ENCODE measurements around the gene NDST4. TPM values are rescaled to one million over a fixed set of nuclear protein-coding genes. Genes with fewer than 3 reads are reported as not detected.

Gene NDST4
- total RNA-seq, 1 experiment from 2014 or later = not detected

DNA sequence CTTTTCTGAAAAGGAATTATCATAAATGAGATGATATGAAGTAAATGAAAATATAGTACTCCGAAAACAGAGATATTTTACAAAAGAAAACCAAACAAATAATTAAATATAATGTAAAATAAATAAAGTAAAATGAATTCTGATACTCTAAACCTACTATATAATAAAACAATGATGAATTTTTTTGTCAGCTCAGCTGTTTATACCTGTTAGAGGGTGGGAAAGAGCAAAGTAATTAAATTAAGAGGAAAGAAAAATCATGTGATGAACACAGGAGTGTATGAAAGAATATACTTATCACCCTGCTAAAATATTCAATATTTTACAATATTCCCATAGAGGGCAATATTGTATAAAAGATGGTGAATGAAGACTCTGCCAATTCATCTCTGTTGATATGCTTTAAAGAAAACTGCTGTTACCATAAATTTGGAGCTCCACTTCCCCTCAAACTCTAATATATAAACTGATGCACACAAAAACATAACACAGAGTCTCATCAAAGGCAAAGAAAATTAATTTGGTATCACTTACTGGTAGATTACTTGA, 6.5 kb upstream of the NDST4 start:
- Histone ChIP-seq H3K14ac (ENCODE audit: insufficient read depth, low read length) (no peak overlapping the region), H4K20me1 (ENCODE audit: control insufficient read depth, insufficient read depth, insufficient read length) (no peaks in the 10 kb centered on the region), H2BK5ac (ENCODE audit: insufficient read length, low read length) (no peak overlapping the region), H4K5ac (ENCODE audit: insufficient read length, low read depth, low read length) (no peak overlapping the region), H3T11ph (ENCODE audit: low read length) (no peak overlapping the region), H4K91ac (ENCODE audit: insufficient read length, low read depth, low read length) (no peak overlapping the region), H3K4me2 (ENCODE audit: insufficient read depth, insufficient read length, low read length) (no peak overlapping the region), H2AK5ac (ENCODE audit: insufficient read length, low read length) (no peak overlapping the region), H3K4me1 (ENCODE audit: insufficient read depth, low read length) (no peaks in the 10 kb centered on the region), H3K27ac (ENCODE audit: insufficient read length, low read depth, low read length) (no peak overlapping the region), H3K56ac (ENCODE audit: insufficient read length, low read depth, low read length) (no peak overlapping the region), H3K9me3 (ENCODE audit: control insufficient read depth, low read depth, low read length) (no peaks in the 10 kb centered on the region), H2AFZ (ENCODE audit: low read length) (no peak overlapping the region), H3K27me3 (ENCODE audit: insufficient read depth, low read length) (no peaks in the 10 kb centered on the region), H3K79me2 (ENCODE audit: insufficient read depth, low read length) (no peaks in the 10 kb centered on the region), H2BK15ac (ENCODE audit: low read depth, low read length) (no peak overlapping the region), H3K23ac (ENCODE audit: insufficient read length, low read depth, low read length) (no peak overlapping the region), H3K4ac (ENCODE audit: low read depth, low read length) (no peak overlapping the region), H2BK12ac (ENCODE audit: insufficient read length, low read depth, low read length) (no peak overlapping the region), H2BK120ac (ENCODE audit: low read depth, low read length, poor library complexity, severe bottlenecking) (no peak overlapping the region), H2BK20ac (ENCODE audit: low read depth, low read length, poor library complexity, severe bottlenecking) (no peak overlapping the region), H3K9ac (ENCODE audit: extremely low read depth, insufficient read length, low read length) (no peak overlapping the region), H3K79me1 (ENCODE audit: insufficient read depth, low read depth, low read length, poor library complexity, severe bottlenecking) (no peaks in the 10 kb centered on the region), H4K8ac (replicated peaks; ENCODE audit: insufficient read length, low read depth, low read length) (no peak overlapping the region), H3K18ac (ENCODE audit: insufficient read length, low read depth, low read length) (no peak overlapping the region), H3K23me2 (ENCODE audit: insufficient read length, low read depth, low read length, poor library complexity, severe bottlenecking) (no peaks in the 10 kb centered on the region)
- H3K27ac Mint-ChIP-seq = no peak overlapping the region
- TF ChIP-seq, protein P1, sequence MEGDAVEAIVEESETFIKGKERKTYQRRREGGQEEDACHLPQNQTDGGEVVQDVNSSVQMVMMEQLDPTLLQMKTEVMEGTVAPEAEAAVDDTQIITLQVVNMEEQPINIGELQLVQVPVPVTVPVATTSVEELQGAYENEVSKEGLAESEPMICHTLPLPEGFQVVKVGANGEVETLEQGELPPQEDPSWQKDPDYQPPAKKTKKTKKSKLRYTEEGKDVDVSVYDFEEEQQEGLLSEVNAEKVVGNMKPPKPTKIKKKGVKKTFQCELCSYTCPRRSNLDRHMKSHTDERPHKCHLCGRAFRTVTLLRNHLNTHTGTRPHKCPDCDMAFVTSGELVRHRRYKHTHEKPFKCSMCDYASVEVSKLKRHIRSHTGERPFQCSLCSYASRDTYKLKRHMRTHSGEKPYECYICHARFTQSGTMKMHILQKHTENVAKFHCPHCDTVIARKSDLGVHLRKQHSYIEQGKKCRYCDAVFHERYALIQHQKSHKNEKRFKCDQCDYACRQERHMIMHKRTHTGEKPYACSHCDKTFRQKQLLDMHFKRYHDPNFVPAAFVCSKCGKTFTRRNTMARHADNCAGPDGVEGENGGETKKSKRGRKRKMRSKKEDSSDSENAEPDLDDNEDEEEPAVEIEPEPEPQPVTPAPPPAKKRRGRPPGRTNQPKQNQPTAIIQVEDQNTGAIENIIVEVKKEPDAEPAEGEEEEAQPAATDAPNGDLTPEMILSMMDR (conservative IDR thresholded peaks at IDR 0.05) = peak; percentile 35; the same call in 2 of the 3 replicates
- no peak overlapping the region for H3K4me3 Mint-ChIP-seq
- no CpG with 5 or more reads among the region's 1 CpG for WGBS (ENCODE audit: extremely low coverage, insufficient read length, low lambda C conversion rate)
- H3K9me3 Mint-ChIP-seq = no peaks in the 10 kb centered on the region
- H3K4me1 Mint-ChIP-seq = peaks cover 8 to 11% of the 10 kb centered on the region in 2 experiments
- no peak for DNase-seq
- no peaks in the 10 kb centered on the region for H3K27me3 Mint-ChIP-seq (ENCODE audit: low read depth)
- no peaks in the 10 kb centered on the region for H3K36me3 Mint-ChIP-seq (ENCODE audit: insufficient read depth in 1 of 3, low read depth in 3 of 3)

Data from H9 (cell line).